Thyroid gland (tissue), 4 donors: Measurements from ENCODE around the gene DDX54. TPM values are rescaled to one million over a fixed set of nuclear protein-coding genes. Genes with fewer than 3 reads are reported as not detected.

ENCODE experiments used
- DNase-seq, 2 donors: peaks; one replicate each; pipeline ENCODE4 v3.0.0-alpha.2; 2019
- H3K27ac ChIP-seq, 3 donors: fragments of 200-600 bp; sonication (generic); 1 replicate in 2 of 3; 2 replicates in 1 of 3; pipeline ENCODE4 v1.5.1; 2016 to 2019; ENCODE audit warnings: mild to moderate bottlenecking in 1 of 3, moderate library complexity in 1 of 3
- H3K27me3 ChIP-seq: fragments of 200-600 bp; sonication (generic); one replicate; pipeline ENCODE4 v1.5.1; 2019
- H3K36me3 ChIP-seq, 2 donors: fragments of 200-600 bp; sonication (generic); one replicate each; pipeline ENCODE4 v1.5.1; 2016 to 2019
- H3K4me1 ChIP-seq, 2 donors: fragments of 200-600 bp; sonication (generic); one replicate each; pipeline ENCODE4 v1.5.1; 2017 to 2019
- H3K4me3 ChIP-seq, 3 donors: fragments of 200-600 bp; sonication (generic); replicated peaks in 1 of 3; 1 replicate in 2 of 3; 2 replicates in 1 of 3; pipeline ENCODE4 v1.5.1; 2016; ENCODE audit warnings: mild to moderate bottlenecking in 1 of 3
- H3K9me3 ChIP-seq: fragments of 200-600 bp; sonication (generic); one replicate; pipeline ENCODE4 v1.5.1; 2017
- POLR2A ChIP-seq, 2 donors: fragments of 450-650 bp; IDR thresholded peaks; one replicate each; pipeline ENCODE4 v1.6.1; 2017; ENCODE audit warnings: antibody characterized with exemption in 2 of 2, mild to moderate bottlenecking in 2 of 2, moderate library complexity in 1 of 2
- WGBS, 2 donors: methylation state at CpG; one replicate each; pipeline ENCODE4 v1.1.5; 2017; 5-methylcytosine and 5-hydroxymethylcytosine counted together
- intact Hi-C: fragments of 100-400 bp; cut with DNase I; formaldehyde crosslinking; loops from one replicate; pipeline ENCODE4 v1.15.1; 2023
- total RNA-seq, 4 donors: library from RNA; depleted of rRNA; stranded (reverse); fragments of >200 nt; gene quantifications; one replicate each; pipeline ENCODE4 v1.2.3, GENCODE V29; 2016
- TF ChIP-seq, protein P1 (sequence below), 6 experiments: fragments of 200-600 bp in 3 of 6; fragments of 450-650 bp in 3 of 6; sonication (generic) in 3 of 6; IDR thresholded peaks; one replicate each; pipeline ENCODE4 v1.5.1; 2016 to 2019; ENCODE audit warnings: antibody characterized with exemption in 6 of 6, mild to moderate bottlenecking in 2 of 6, inconsistent platforms in 1 of 6, moderate library complexity in 1 of 6

Gene DDX54
- total RNA-seq, 4 donors from 2014 or later: 59.9 to 79.3 (median 68.8) TPM

DNA sequence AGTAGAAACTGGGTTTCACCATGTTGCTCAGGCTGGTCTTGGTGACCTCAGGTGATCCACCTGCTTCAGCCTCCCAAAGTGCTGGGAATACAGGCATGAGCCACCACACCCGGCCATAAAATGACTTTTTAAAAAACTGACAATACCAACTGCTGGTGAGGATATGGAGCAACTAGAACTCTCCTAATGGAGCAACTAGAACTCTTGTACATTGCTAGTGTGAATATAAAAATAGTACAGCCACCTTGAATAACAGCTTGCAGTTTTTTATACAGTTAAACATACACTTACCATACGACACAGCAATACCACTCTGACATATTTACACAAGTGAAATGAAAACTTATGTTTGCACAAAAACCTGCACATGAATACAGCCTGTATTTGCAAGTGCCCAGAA lies 38.3 kb downstream of the DDX54 start:
- WGBS, 2 donors: 90 to 98% methylated on average over 2 of the region's 2 CpGs

DNA sequence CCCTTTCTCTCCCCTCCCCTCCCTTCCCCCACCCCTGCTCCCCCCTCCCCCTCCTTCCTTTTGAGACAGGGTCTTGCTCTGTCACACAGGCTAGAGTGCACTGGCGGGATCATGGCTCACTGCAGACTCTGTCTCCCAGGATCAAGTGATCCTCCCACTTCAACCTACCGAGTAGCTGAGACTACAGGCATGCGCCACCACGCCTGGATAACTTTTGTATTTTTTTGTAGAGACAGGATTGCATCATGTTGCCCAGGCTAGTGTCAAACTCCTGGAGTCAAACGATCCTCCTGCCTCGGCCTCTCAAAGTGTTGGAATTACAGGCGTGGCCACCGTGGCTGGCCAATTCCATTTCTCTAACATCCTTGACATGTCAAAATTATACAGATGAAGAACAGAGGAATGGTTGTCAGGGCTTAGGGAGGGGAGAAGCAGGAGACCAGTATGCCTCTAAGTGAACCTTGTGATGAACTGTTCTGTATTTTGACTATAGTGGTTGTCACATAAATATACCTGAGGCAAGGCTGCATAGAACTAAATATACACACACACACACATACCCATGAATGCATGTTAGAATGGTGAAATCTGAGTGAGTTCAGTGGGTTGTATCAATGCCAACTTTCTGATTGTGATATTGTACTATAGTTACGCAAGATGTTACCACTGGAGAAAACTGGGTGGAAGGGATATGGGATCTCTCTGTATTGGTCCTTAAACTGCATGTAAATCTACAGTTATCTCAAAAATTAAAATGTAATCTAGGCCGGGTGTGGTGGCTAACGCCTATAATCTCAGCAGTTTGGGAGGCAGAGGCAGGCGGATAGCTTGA lies 39.3 kb downstream of the DDX54 start:
- TF ChIP-seq, protein P1, sequence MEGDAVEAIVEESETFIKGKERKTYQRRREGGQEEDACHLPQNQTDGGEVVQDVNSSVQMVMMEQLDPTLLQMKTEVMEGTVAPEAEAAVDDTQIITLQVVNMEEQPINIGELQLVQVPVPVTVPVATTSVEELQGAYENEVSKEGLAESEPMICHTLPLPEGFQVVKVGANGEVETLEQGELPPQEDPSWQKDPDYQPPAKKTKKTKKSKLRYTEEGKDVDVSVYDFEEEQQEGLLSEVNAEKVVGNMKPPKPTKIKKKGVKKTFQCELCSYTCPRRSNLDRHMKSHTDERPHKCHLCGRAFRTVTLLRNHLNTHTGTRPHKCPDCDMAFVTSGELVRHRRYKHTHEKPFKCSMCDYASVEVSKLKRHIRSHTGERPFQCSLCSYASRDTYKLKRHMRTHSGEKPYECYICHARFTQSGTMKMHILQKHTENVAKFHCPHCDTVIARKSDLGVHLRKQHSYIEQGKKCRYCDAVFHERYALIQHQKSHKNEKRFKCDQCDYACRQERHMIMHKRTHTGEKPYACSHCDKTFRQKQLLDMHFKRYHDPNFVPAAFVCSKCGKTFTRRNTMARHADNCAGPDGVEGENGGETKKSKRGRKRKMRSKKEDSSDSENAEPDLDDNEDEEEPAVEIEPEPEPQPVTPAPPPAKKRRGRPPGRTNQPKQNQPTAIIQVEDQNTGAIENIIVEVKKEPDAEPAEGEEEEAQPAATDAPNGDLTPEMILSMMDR (IDR thresholded peaks at IDR 0.05): no peak
- 61 to 84% methylated on average over 7 to 12 of the region's 12 CpGs for WGBS, 2 donors
- DNase-seq: peak; percentile 57 to 70
- no peaks in the 10 kb centered on the region for H3K27me3 ChIP-seq
- peak overlapping the region in 2 of 3 donors; percentile 33 to 36 for H3K27ac ChIP-seq
- no peaks in the 10 kb centered on the region for H3K9me3 ChIP-seq
- H3K4me1 ChIP-seq: peaks cover 27 to 44% of the 10 kb centered on the region in 2 donors
- H3K36me3 ChIP-seq: no peaks in the 10 kb centered on the region
- intact Hi-C loops: no loop called here
- no peak overlapping the region for H3K4me3 ChIP-seq

More for the DNA sequence above, 38.3 kb downstream of the DDX54 start:
- Histone ChIP-seq H3K4me3 (no peak overlapping the region), H3K27me3 (no peaks in the 10 kb centered on the region), H3K4me1 (peaks cover 21 to 33% of the 10 kb centered on the region in 2 donors), H3K27ac (no peak overlapping the region), H3K9me3 (no peaks in the 10 kb centered on the region), H3K36me3 (no peaks in the 10 kb centered on the region)
- TF ChIP-seq, protein P1 (IDR thresholded peaks at IDR 0.05): no peak
- no peak for TF ChIP-seq POLR2A (IDR thresholded peaks at IDR 0.05)
- intact Hi-C loops: no loop called here
- no peak for DNase-seq

GRCh38 chr12:113144806-113145205 lies 40.5 kb downstream of the DDX54 start:
- no peaks in the 10 kb centered on the region for H3K27me3 ChIP-seq
- TF ChIP-seq, protein P1 (IDR thresholded peaks at IDR 0.05): no peak
- TF ChIP-seq POLR2A (IDR thresholded peaks at IDR 0.05): no peak
- no peaks in the 10 kb centered on the region for H3K9me3 ChIP-seq
- DNase-seq: no peak
- H3K27ac ChIP-seq: peak overlapping the region in 2 of 3 donors; percentile 33 to 36
- no peak overlapping the region for H3K4me3 ChIP-seq
- 75 to 78% methylated on average over 5 of the region's 5 CpGs for WGBS, 2 donors
- H3K36me3 ChIP-seq: no peaks in the 10 kb centered on the region
- H3K4me1 ChIP-seq: peaks cover 32 to 50% of the 10 kb centered on the region in 2 donors
- intact Hi-C loops: no loop called here

- WGBS, 2 donors: 94 to 95% methylated on average over 8 of the region's 8 CpGs
Measured at GRCh38 chr12:113143959-113144358, 41.3 kb downstream of the DDX54 start.

More at GRCh38 chr12:113143959-113144358, 41.3 kb downstream of the DDX54 start:
- intact Hi-C loops: no loop called here
- Histone ChIP-seq H3K36me3 (no peaks in the 10 kb centered on the region), H3K9me3 (no peaks in the 10 kb centered on the region), H3K27me3 (no peaks in the 10 kb centered on the region), H3K27ac (no peak overlapping the region), H3K4me3 (no peak overlapping the region), H3K4me1 (peaks cover 34 to 50% of the 10 kb centered on the region in 2 donors)
- no peak for DNase-seq
- TF ChIP-seq, protein P1 (IDR thresholded peaks at IDR 0.05): no peak
- no peak for TF ChIP-seq POLR2A (IDR thresholded peaks at IDR 0.05)
